Neural progenitor cell (in vitro differentiated cells): ENCODE data around the gene TAF4. TPM values are rescaled to one million over a fixed set of nuclear protein-coding genes. Genes with fewer than 3 reads are reported as not detected.

ENCODE experiments used
- DNase-seq: peaks from one replicate; pipeline ENCODE4 v3.0.0-alpha.2; 2016; ENCODE audit warnings: low spot score
- H2AFZ ChIP-seq: fragments of 200-600 bp; sonication (generic); replicated peaks from 2 replicates; pipeline ENCODE4 v1.6.1; 2016; ENCODE audit warnings: antibody characterized with exemption
- H3F3A ChIP-seq: fragments of 200-600 bp; sonication (generic); 2 replicates; pipeline ENCODE4 v1.6.1; 2016; ENCODE audit warnings: antibody characterized with exemption, low read depth
- H3K27ac ChIP-seq: fragments of 200-600 bp; sonication (generic); 2 replicates; pipeline ENCODE4 v1.5.1; 2016; ENCODE audit warnings: mild to moderate bottlenecking
- H3K27me3 ChIP-seq: fragments of 200-600 bp; sonication (generic); 2 replicates; pipeline ENCODE4 v1.6.1; 2016; ENCODE audit warnings: mild to moderate bottlenecking, moderate library complexity
- H3K36me3 ChIP-seq: fragments of 200-600 bp; sonication (generic); 2 replicates; pipeline ENCODE4 v1.5.1; 2016
- H3K4me1 ChIP-seq: fragments of 200-600 bp; sonication (generic); 2 replicates; pipeline ENCODE4 v1.6.1; 2016; ENCODE audit warnings: mixed run types
- H3K4me2 ChIP-seq: fragments of 200-600 bp; sonication (generic); 2 replicates; pipeline ENCODE4 v1.6.1; 2016
- H3K4me3 ChIP-seq: fragments of 200-600 bp; sonication (generic); 2 replicates; pipeline ENCODE4 v1.5.1; 2016
- H3K79me2 ChIP-seq: fragments of 200-600 bp; sonication (generic); 2 replicates; pipeline ENCODE4 v1.6.1; 2016; ENCODE audit warnings: low read depth
- H3K9ac ChIP-seq: fragments of 200-600 bp; sonication (generic); 2 replicates; pipeline ENCODE4 v1.6.1; 2016
- H3K9me3 ChIP-seq: fragments of 200-600 bp; sonication (generic); 2 replicates; pipeline ENCODE4 v1.5.1; 2016; ENCODE audit warnings: low read depth
- H4K20me1 ChIP-seq: fragments of 200-600 bp; sonication (generic); 2 replicates; pipeline ENCODE4 v1.6.1; 2016; ENCODE audit warnings: low read depth
- H3K27ac Mint-ChIP-seq: 3 replicates; pipeline ENCODE4 v1.8.0; 2021; ENCODE audit warnings: mixed read lengths
- H3K27me3 Mint-ChIP-seq: 2 replicates; pipeline ENCODE4 v1.8.0; 2022; ENCODE audit warnings: low read depth, mild to moderate bottlenecking, inconsistent platforms, moderate library complexity, mixed read lengths; ENCODE audit not compliant: insufficient read depth
- H3K36me3 Mint-ChIP-seq: 3 replicates; pipeline ENCODE4 v1.8.0; 2021; ENCODE audit warnings: mixed read lengths
- H3K4me1 Mint-ChIP-seq: 3 replicates; pipeline ENCODE4 v1.8.0; 2021; ENCODE audit warnings: mixed read lengths
- H3K4me3 Mint-ChIP-seq: 3 replicates; pipeline ENCODE4 v1.8.0; 2021; ENCODE audit warnings: mild to moderate bottlenecking, moderate library complexity, mixed read lengths
- H3K9me3 Mint-ChIP-seq: 3 replicates; pipeline ENCODE4 v1.8.0; 2020; ENCODE audit warnings: mixed read lengths
- CTCF ChIP-seq: fragments of 200-600 bp; sonication (generic); IDR thresholded peaks from 2 replicates; pipeline ENCODE4 v1.5.1; 2017; ENCODE audit warnings: antibody characterized with exemption, mild to moderate bottlenecking
- EZH2 ChIP-seq: fragments of 200-600 bp; sonication (generic); IDR thresholded peaks from 2 replicates; pipeline ENCODE4 v1.6.1; 2017; ENCODE audit warnings: antibody characterized with exemption, mild to moderate bottlenecking, moderate library complexity
- EZH2phosphoT487 ChIP-seq: fragments of 200-600 bp; sonication (generic); IDR thresholded peaks from 2 replicates; pipeline ENCODE4 v1.6.1; 2017; ENCODE audit warnings: antibody characterized with exemption
- total RNA-seq: library from RNA; depleted of rRNA; stranded (reverse); fragments of >200 nt; gene quantifications from 2 replicates; pipeline ENCODE4 v1.2.3, GENCODE V29; 2015; ENCODE audit warnings: low replicate concordance

Gene TAF4
- total RNA-seq, 1 donor from 2014 or later, result 9.9 TPM

GRCh38 chr20:62059920-62060630, 5.6 kb downstream of the TAF4 start:
- H3K27ac ChIP-seq, result no peak overlapping the region
- peaks cover 13% of the 10 kb centered on the region for H3K4me1 ChIP-seq
- Mint-ChIP-seq H3K27ac (no peak overlapping the region), H3K4me1 (peaks cover 16% of the 10 kb centered on the region), H3K36me3 (peaks cover 33% of the 10 kb centered on the region), H3K9me3 (peaks cover 17% of the 10 kb centered on the region), H3K4me3 (no peak overlapping the region), H3K27me3 (peaks cover 8% of the 10 kb centered on the region)
- H4K20me1 ChIP-seq, result peaks cover 55% of the 10 kb centered on the region
- H3F3A ChIP-seq, result no peaks in the 10 kb centered on the region
- no peak for DNase-seq
- H3K4me2 ChIP-seq, result no peak overlapping the region
- no peaks in the 10 kb centered on the region for H3K9me3 ChIP-seq
- no peaks in the 10 kb centered on the region for H3K36me3 ChIP-seq
- H3K79me2 ChIP-seq, result peaks cover 82% of the 10 kb centered on the region
- no peak overlapping the region for H2AFZ ChIP-seq
- TF ChIP-seq CTCF, result no peak
- no peak for TF ChIP-seq EZH2
- TF ChIP-seq EZH2phosphoT487, result no peak
- no peak overlapping the region for H3K9ac ChIP-seq
- H3K27me3 ChIP-seq, result no peaks in the 10 kb centered on the region
- no peak overlapping the region for H3K4me3 ChIP-seq

- no peak overlapping the region for H3K4me3 Mint-ChIP-seq
- no peak overlapping the region for H3K4me2 ChIP-seq
- peaks cover 39% of the 10 kb centered on the region for H3K36me3 Mint-ChIP-seq
- TF ChIP-seq EZH2phosphoT487 (no peak), CTCF (no peak), EZH2 (no peak)
- no peaks in the 10 kb centered on the region for H3K36me3 ChIP-seq
- H3K4me1 ChIP-seq, result peaks cover 12% of the 10 kb centered on the region
- DNase-seq, result no peak
- H2AFZ ChIP-seq, result no peak overlapping the region
- no peak overlapping the region for H3K27ac ChIP-seq
- H3K27me3 ChIP-seq, result no peaks in the 10 kb centered on the region
- H3F3A ChIP-seq, result no peaks in the 10 kb centered on the region
- peaks cover 88% of the 10 kb centered on the region for H3K79me2 ChIP-seq
- no peaks in the 10 kb centered on the region for H3K9me3 ChIP-seq
- no peak overlapping the region for H3K27ac Mint-ChIP-seq
- H3K27me3 Mint-ChIP-seq, result peaks cover 10% of the 10 kb centered on the region
- H3K4me3 ChIP-seq, result no peak overlapping the region
- H3K4me1 Mint-ChIP-seq, result peaks cover 16% of the 10 kb centered on the region
- H3K9me3 Mint-ChIP-seq, result peaks cover 23% of the 10 kb centered on the region
- no peak overlapping the region for H3K9ac ChIP-seq
- H4K20me1 ChIP-seq, result peaks cover 57% of the 10 kb centered on the region
Observed at GRCh38 chr20:62059401-62059800, 6.3 kb downstream of the TAF4 start.

- DNase-seq, result no peak
- Mint-ChIP-seq H3K4me3 (no peak overlapping the region), H3K9me3 (peaks cover 24% of the 10 kb centered on the region), H3K36me3 (peaks cover 44% of the 10 kb centered on the region), H3K4me1 (peaks cover 16% of the 10 kb centered on the region), H3K27ac (no peak overlapping the region), H3K27me3 (peaks cover 12% of the 10 kb centered on the region)
- Histone ChIP-seq H3K79me2 (peaks cover 88% of the 10 kb centered on the region), H3K27ac (no peak overlapping the region), H3K4me2 (no peak overlapping the region), H3K36me3 (no peaks in the 10 kb centered on the region), H3K27me3 (no peaks in the 10 kb centered on the region), H4K20me1 (peaks cover 55% of the 10 kb centered on the region), H3K9ac (no peak overlapping the region), H2AFZ (no peak overlapping the region), H3K9me3 (no peaks in the 10 kb centered on the region), H3F3A (no peaks in the 10 kb centered on the region), H3K4me1 (peaks cover 8% of the 10 kb centered on the region), H3K4me3 (no peak overlapping the region)
- TF ChIP-seq CTCF (no peak), EZH2 (no peak), EZH2phosphoT487 (no peak)
Observed at GRCh38 chr20:62058941-62059340, 6.7 kb downstream of the TAF4 start.
